IPS-18c (cell line): Measurements from ENCODE around the gene AAMDC.

Source experiments
- H3K4me3 ChIP-seq: 2 replicates; pipeline ENCODE4 v1.7.0; 2013; ENCODE audit warnings: low read depth, mild to moderate bottlenecking, low read length, moderate library complexity; ENCODE audit not compliant: insufficient read depth
- H3K9me3 ChIP-seq: one replicate; pipeline ENCODE4 v1.6.1; 2013; ENCODE audit warnings: mild to moderate bottlenecking, low read length, moderate library complexity; ENCODE audit not compliant: control insufficient read depth, insufficient read depth

AAMDC gene

DNA sequence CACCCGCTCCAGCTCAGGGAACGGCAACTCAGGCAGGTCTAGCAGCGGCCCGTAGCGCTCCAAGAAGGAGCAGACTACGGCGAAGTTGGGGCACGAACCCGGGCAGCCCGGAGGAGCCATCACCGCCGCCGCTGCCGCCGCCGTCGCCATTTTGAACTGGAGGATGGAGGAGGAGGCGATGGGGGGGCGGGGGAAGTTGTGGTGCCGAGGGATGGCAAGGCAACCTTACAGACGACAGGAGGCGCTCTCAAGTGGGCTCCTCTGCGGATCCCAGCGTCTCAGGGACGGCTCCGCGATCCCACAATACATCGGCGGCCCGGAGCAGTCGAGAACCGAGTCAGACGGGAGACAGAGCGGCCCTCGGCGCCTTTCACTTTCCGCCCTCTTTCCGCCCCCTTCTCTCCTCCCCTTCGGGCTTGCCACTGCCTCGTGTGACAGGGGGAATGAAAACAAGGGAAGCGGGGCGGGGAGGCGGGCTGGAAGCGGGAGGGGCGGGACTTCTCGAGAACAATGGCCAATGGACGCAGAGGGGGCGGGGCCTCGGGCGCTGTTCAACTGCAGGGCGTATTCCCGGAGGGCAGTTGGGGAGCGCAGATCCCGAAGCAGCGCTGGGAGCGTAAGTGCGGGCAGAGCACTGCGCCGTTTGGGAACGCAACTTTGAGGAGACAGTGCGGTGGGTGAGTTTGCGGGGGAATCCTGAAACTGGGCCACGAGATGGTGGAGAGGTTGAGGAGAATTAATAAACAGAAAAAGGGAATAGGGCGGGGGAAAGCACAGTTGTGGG lies at the start of gene AAMDC, which contains the start of gene RSF1:
Gene AAMDC, plus strand, starts transcription at position 580 of the 784 bp plus-strand sequence. CDS start 21,353 bp downstream, outside the sequence.
Gene RSF1, minus strand, starts transcription at position 158 of the 784 bp plus-strand sequence. Its CDS starts 8 bp downstream, at position 150.
- Histone ChIP-seq H3K9me3 (no peaks in the 10 kb centered on the region), H3K4me3 (peak within 1 kb of the TSS; percentile 97)

DNA sequence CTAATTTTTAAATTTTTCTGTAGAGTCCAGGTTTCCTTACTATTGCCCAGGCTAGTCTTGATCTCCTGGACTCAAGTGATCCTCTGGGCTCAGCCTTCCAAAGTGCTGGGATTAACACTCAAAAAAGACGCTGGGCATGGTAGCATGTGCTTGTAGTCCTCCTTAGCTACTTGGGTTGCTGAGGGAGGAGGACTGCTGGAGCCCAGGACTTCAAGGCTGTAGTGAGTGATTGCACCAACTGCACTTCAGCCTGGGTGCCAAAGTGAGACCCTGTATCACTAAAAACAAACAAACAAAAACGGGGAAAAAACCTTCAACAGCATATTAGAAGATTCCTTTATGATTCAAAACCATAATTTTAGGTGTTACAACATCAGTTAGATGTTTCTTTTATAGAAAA lies 45.0 kb upstream of the AAMDC start:
- no peaks in the 10 kb centered on the region for H3K9me3 ChIP-seq
- H3K4me3 ChIP-seq = no peak overlapping the region

DNA sequence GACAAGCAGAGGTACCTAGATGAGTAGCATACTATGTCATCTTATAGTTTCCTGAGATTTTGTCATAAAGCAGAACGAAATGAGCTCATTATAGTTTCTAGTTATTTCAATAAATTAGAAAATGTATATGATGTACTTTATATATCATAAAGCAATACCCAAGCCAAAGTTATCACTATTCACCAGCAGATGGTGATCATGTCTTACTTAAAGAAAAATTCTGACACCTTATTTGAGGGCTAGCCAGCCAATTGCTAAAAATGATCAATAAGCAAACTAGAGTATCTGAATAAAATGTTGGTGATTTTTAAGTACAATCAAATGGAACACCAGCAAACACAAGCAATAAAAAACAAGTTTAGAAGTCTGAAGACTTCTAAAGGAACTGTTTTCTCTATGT lies 44.5 kb upstream of the AAMDC start:
- Histone ChIP-seq H3K4me3 (no peak overlapping the region), H3K9me3 (no peaks in the 10 kb centered on the region)

- Histone ChIP-seq H3K4me3 (no peak overlapping the region), H3K9me3 (no peaks in the 10 kb centered on the region)
Observed at GRCh38 chr11:77778118-77778517, 42.8 kb upstream of the AAMDC start.

GRCh38 chr11:77778549-77778948 lies 42.4 kb upstream of the AAMDC start:
- Histone ChIP-seq H3K9me3 (no peaks in the 10 kb centered on the region), H3K4me3 (no peak overlapping the region)

DNA sequence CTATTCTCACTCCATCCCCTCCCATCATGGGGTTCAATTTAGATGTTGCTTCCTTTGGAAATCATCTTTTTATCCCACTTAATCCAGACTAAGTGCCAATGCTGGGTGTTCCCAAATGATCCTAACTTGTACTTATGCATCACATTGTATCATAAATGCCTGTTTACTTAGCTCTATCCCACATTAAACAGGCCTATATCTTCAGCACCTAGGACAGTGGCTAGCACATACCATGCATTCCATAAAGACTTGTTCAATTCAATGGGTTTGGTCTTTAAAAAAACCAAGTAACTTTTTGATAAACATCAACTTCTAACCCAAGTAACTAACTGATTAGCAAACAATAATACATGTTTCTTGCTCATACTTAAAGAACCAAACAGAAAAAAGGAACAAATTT lies 41.0 kb upstream of the AAMDC start:
- Histone ChIP-seq H3K4me3 (no peak overlapping the region), H3K9me3 (no peaks in the 10 kb centered on the region)

DNA sequence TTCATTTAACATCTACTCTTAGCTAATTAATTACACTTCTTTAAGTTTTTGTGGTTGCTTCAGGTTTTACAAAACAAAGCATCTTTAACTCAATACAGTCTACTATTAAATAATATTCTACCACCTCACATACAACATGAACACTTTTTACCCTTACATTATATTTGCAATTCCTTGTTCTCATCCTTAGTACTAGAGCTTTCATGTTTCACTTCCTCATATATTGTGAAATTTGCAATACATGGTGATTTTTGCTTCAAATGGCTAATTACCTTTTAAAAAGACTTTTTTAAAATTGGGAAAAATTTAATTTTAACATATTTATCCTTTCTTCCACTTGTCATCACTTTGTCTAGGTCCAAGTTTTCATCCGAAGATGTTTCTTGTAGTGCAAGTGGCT lies 37.9 kb upstream of the AAMDC start:
- Histone ChIP-seq H3K4me3 (no peak overlapping the region), H3K9me3 (no peaks in the 10 kb centered on the region)

DNA sequence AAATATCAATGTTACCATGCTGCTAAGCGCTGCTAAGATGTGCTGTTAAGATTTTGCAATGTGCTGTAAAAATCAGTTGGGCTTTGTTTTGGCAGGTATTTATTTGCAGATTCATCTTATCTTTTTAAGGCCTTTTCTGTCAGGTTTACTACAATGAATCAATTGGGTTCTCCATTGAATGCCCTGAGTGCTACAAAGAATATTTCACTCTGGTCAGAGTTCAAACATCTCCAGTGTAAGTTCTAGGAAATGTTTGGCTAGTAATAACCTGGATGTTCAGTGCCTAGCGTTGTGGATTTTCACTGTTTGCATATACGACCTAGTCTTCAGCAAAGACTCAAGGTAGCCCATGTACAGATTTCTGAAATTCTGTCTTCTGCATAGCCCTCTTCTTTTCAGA lies 36.4 kb upstream of the AAMDC start:
- H3K9me3 ChIP-seq = no peaks in the 10 kb centered on the region
- no peak overlapping the region for H3K4me3 ChIP-seq

DNA sequence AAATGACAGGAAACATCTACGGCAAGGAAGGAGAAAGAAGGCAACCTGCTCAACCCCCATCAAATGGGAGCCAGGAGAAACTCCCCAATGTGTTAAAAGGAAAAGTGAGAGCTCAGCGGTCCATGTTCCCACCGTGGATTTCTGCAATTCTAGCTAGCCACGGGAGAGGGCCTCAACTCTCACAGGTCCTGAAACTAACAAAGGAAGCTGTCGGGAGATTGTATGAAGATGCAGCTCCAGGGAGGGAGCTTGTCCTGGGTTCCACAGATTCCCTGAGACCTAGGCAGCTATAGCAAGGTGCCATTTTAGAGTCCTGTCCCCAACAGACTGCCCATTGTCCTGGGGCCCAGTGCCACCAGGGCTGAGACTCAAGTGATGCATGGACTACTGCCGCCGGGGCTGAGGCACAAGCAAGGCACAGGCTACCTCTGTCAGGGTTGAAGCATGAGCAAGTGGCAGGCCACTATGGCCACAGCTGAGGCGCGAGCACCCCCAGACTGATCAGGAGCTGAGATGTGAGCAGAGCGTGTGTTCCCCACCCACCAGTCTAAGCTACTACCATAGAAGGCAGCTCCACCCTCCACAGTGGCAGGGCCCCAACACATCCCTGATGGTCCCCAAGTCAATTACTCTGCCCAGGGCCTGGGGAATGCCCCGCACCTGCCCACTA lies 31.7 kb upstream of the AAMDC start:
- H3K9me3 ChIP-seq = peaks cover 5% of the 10 kb centered on the region
- H3K4me3 ChIP-seq = no peak overlapping the region

- Histone ChIP-seq H3K4me3 (no peak overlapping the region), H3K9me3 (peaks cover 5% of the 10 kb centered on the region)
Observed at GRCh38 chr11:77789731-77790476, 31.0 kb upstream of the AAMDC start.

DNA sequence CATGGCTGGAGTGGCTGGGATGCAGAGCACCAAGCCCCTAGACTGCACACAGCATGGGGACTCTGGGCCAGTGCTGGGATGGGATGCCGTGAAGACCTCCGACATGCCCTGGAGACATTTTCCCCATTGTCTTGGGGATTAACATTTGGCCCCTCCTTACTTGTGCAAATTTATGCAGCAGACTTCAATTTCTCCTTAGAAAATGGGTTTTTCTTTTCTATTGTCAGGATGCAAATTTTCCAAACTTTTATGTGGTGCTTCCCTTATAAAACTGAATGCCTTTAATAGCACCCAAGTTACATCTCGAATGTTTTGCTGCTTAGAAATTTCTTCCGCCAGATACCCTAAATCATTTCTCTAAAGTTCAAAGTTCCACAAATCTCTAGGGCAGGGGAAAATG lies 29.6 kb upstream of the AAMDC start:
- Histone ChIP-seq H3K9me3 (peaks cover 5% of the 10 kb centered on the region), H3K4me3 (no peak overlapping the region)

DNA sequence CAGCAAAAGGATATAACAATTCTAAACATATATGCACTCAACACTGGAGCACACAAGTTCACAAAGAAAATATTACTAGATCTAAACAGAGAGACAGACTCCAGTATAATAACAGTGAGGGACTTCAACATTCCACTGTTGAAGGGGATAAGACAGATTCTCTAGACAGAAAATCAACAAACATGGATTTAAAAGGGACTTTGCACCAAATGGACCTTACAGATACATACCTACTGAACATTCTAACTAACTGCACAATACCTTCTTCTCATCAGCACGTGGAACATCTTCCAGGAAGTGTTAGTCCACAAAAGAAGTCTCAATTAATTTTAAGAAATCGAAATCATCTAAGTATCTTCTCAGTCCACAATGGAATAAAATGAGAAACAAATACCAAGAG lies 27.0 kb upstream of the AAMDC start:
- Histone ChIP-seq H3K9me3 (peaks cover 5% of the 10 kb centered on the region), H3K4me3 (no peak overlapping the region)

DNA sequence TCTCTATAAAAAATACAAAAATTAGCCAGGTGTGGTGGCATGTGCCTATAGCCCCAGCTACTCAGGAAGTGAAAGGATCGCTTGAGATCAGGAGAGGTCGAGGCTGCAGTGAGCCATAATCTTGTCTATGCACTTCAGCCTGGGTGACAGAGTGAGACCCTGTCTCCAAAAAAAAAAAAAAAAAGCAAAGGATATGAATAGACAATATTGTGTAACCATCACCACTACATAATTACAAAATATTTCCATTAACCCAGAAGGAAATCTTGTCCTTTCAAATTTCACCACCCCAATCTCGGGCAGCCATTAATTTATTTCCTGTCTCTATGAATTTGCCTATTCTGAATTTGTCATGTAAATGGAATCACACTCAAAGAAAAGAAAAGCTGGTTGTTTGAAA lies 21.6 kb upstream of the AAMDC start:
- Histone ChIP-seq H3K9me3 (no peaks in the 10 kb centered on the region), H3K4me3 (no peak overlapping the region)

- Histone ChIP-seq H3K9me3 (no peaks in the 10 kb centered on the region), H3K4me3 (no peak overlapping the region)
Observed at GRCh38 chr11:77800449-77800848, 20.5 kb upstream of the AAMDC start.

GRCh38 chr11:77801477-77801876 lies 19.5 kb upstream of the AAMDC start:
- no peak overlapping the region for H3K4me3 ChIP-seq

GRCh38 chr11:77806415-77806814 lies 14.5 kb upstream of the AAMDC start:
- H3K9me3 ChIP-seq = no peaks in the 10 kb centered on the region
- H3K4me3 ChIP-seq = no peak overlapping the region

More at GRCh38 chr11:77801477-77801876, 19.5 kb upstream of the AAMDC start:
- H3K9me3 ChIP-seq = no peaks in the 10 kb centered on the region

DNA sequence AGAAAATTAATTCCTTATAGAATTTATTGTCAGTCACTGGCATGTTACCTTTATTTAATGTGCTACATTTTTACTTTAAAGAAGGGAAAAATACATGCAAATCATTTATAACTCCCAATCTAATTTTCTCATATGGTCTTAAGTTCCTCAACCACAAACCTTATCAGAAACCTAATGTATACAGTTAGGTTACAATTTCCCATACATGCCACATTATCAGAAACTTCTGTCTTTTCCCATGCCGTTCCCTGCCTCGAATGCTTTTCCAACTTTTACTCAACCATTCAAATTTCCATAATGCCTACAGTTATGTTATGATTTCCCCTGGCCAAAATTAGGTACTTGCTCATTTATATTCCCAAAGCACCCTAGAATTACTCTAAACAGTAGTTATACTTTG lies 14.0 kb upstream of the AAMDC start:
- H3K4me3 ChIP-seq = no peak overlapping the region
- H3K9me3 ChIP-seq = no peaks in the 10 kb centered on the region

DNA sequence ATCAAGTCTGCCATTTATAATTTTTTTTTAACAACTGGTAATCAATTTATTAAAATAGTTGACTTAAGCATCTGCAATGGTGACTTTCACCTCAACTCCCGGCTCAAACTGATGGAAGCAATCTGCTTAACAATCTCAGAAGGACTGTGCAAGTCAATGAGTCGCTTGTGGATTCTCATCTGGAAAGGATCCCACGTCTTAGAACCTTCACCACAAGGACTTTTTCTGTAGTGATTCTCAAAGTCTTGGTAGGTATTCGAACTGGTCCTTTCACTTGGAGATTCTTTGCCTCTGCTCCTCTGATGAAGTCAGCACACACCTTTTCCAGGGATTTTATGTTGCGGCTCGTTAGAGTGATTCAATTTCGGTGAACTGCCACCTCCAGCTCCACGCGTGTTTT lies 7.7 kb upstream of the AAMDC start:
- peaks cover 3% of the 10 kb centered on the region for H3K9me3 ChIP-seq
- no peak overlapping the region for H3K4me3 ChIP-seq
